ENCODE results near the gene TMEM95. TPM values are rescaled to one million over a fixed set of nuclear protein-coding genes. Genes with fewer than 3 reads are reported as not detected.

TMEM95 gene
- total and polyA plus RNA-seq, 11 donors, result not detected

GRCh38 chr17:7327501-7327900, 27.5 kb upstream of the TMEM95 start:
- Histone ChIP-seq H3K27ac (no peak overlapping the region), H3K4me3 (peak overlapping the region in 2 of 12 donors; percentile 89 to 95), H3K9me3 (no peaks in the 10 kb centered on the region), H3K4me1 (peaks cover 0 to 27% (median 16%) of the 10 kb centered on the region in 12 donors), H3K36me3 (peaks cover 0 to 44% (median 39%) of the 10 kb centered on the region in 9 donors), H3K27me3 (no peaks in the 10 kb centered on the region)
- no peak for TF ChIP-seq CTCF (IDR thresholded peaks at IDR 0.05)
- no peak for TF ChIP-seq POLR2A (IDR thresholded peaks at IDR 0.05)
- ATAC-seq, result no peak
- DNase-seq, result no peak
- WGBS, 4 donors, result 86 to 95% (median 88%) methylated on average over 14 to 17 of the region's 17 CpGs
- intact Hi-C loops (cut with DNase I), result no loop called here

- 78 to 86% (median 84%) methylated on average over 1 of the region's 1 CpG for WGBS, 4 donors
- Histone ChIP-seq H3K4me3 (peak overlapping the region in 9 of 12 donors; percentile 79 to 95 (median 92)), H3K27me3 (no peaks in the 10 kb centered on the region), H3K36me3 (peaks cover 0 to 39% (median 34%) of the 10 kb centered on the region in 9 donors), H3K4me1 (peaks cover 0 to 27% (median 16%) of the 10 kb centered on the region in 12 donors), H3K27ac (peak overlapping the region in 1 of 12 donors; percentile 88), H3K9me3 (no peaks in the 10 kb centered on the region)
- TF ChIP-seq POLR2A (IDR thresholded peaks at IDR 0.05), result no peak
- TF ChIP-seq CTCF (IDR thresholded peaks at IDR 0.05), result no peak
- DNase-seq (no peak), ATAC-seq (no peak)
- intact Hi-C loops (cut with DNase I), result loop anchor here in 1 of 10 donors (2.0 kb wide), 1 partner anchor 19 kb away; no protein-coding TSS in a partner anchor
Measured at GRCh38 chr17:7328009-7328408, 26.9 kb upstream of the TMEM95 start.

- H3K36me3 ChIP-seq, result peaks cover 0 to 30% (median 25%) of the 10 kb centered on the region in 9 donors
- H3K4me3 ChIP-seq, result peak within 1 kb of the TSS; percentile 67 to 95 (median 90)
- ATAC-seq (peak in 1 of 4 donors; percentile 25), DNase-seq (peak in 1 of 5 donors; percentile 47)
- H3K27ac ChIP-seq, result peak within 1 kb of the TSS; percentile 81 to 97 (median 90)
- intact Hi-C loops (cut with DNase I), result loop anchor here in 1 of 10 donors (2.0 kb wide), 1 partner anchor 20 kb away; no protein-coding TSS in a partner anchor
- WGBS, 4 donors, result 0 to 1% (median 1%) methylated on average over 22 to 50 of the region's 50 CpGs
- H3K9me3 ChIP-seq, result no peaks in the 10 kb centered on the region
- peaks cover 0 to 27% (median 16%) of the 10 kb centered on the region in 12 donors for H3K4me1 ChIP-seq
- TF ChIP-seq POLR2A (IDR thresholded peaks at IDR 0.05), result no peak
- TF ChIP-seq CTCF (IDR thresholded peaks at IDR 0.05), result no peak
- peaks cover 0 to 6% (median 0%) of the 10 kb centered on the region in 9 donors for H3K27me3 ChIP-seq
Measured at GRCh38 chr17:7328840-7329373, 26.0 kb upstream of the TMEM95 start, which contains the start of gene NEURL4. TSS of gene NEURL4 (minus strand) at chr17:7329335. CDS start at chr17:7329312, 23 bp downstream.

- peak overlapping the region; percentile 81 to 97 (median 90) for H3K27ac ChIP-seq
- H3K4me3 ChIP-seq, result peak overlapping the region; percentile 67 to 95 (median 90)
- WGBS, 4 donors, result 0 to 1% (median 0%) methylated on average over 11 to 43 of the region's 43 CpGs
- TF ChIP-seq POLR2A (IDR thresholded peaks at IDR 0.05), result peak in 1 of 2 donors; percentile 62
- TF ChIP-seq CTCF (IDR thresholded peaks at IDR 0.05), result peak in 3 of 12 donors; percentile 14 to 35 (median 35)
- intact Hi-C loops (cut with DNase I), result loop anchor here in 1 of 10 donors (2.0 kb wide), 1 partner anchor 21 kb away; no protein-coding TSS in a partner anchor
- no peaks in the 10 kb centered on the region for H3K9me3 ChIP-seq
- peaks cover 0 to 24% (median 16%) of the 10 kb centered on the region in 12 donors for H3K4me1 ChIP-seq
- peaks cover 0 to 7% (median 0%) of the 10 kb centered on the region in 9 donors for H3K27me3 ChIP-seq
- peaks cover 0 to 24% (median 20%) of the 10 kb centered on the region in 9 donors for H3K36me3 ChIP-seq
- peak; percentile 98 to 100 (median 99) for DNase-seq
- peak; percentile 89 to 92 (median 91) for ATAC-seq
Measured at GRCh38 chr17:7329374-7329996, 25.5 kb upstream of the TMEM95 start.

All from heart left ventricle (tissue), 16 donors.